OCI-LY3 (cell line): ENCODE measurements around the gene FAAP20.

Experiments
- EZH2phosphoT487 ChIP-seq: fragments of 200-600 bp; shearing (Covaris generic); IDR thresholded peaks from 2 replicates; pipeline ENCODE4 v1.6.1; 2018; ENCODE audit warnings: antibody characterized with exemption, mixed run types, low read depth
- TF ChIP-seq, protein P1 (sequence below): fragments of 200-600, 300-600 bp; sonication (generic); IDR thresholded peaks from 2 replicates; pipeline ENCODE4 v1.5.1; 2014; ENCODE audit warnings: antibody characterized with exemption, low read length, low read depth

DNA sequence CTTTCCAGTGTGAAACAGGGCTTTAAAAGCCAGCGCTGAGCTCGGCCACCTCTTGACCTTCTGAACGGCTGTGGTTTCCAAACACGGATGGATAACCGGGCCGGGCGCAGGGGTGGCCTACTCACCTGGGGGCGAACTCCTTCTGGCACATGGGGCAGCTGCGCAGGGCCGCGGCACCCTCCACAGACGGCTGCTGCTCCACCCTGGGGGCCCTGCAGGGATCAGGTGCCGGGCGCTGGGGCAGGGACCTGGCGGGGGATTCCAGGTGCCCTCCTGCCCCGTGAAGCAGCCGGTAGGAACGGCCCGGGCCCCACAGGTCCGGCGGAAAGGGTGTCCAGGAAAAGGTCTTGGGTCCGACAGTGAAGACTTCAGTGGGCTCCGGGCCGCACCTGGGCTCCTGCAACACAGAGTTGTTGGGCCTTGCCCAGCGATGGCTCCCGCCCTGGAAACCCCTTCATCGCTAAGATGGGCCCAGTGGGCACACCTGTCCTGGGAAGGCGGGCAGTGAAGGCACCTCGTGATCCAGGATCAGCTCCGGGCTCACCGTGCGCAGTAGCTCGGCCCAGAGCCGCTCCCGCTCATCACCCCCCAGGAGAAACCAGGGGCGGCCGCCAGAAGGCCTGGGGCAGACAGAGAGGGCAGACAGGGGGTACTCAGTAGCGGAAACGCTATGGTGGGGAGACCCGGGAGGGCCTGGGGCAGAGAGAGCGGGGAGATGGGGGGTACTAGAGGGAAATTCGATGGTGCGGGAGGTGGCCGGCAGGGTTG lies 874 bp downstream of the FAAP20 start:
- TF ChIP-seq, protein P1, sequence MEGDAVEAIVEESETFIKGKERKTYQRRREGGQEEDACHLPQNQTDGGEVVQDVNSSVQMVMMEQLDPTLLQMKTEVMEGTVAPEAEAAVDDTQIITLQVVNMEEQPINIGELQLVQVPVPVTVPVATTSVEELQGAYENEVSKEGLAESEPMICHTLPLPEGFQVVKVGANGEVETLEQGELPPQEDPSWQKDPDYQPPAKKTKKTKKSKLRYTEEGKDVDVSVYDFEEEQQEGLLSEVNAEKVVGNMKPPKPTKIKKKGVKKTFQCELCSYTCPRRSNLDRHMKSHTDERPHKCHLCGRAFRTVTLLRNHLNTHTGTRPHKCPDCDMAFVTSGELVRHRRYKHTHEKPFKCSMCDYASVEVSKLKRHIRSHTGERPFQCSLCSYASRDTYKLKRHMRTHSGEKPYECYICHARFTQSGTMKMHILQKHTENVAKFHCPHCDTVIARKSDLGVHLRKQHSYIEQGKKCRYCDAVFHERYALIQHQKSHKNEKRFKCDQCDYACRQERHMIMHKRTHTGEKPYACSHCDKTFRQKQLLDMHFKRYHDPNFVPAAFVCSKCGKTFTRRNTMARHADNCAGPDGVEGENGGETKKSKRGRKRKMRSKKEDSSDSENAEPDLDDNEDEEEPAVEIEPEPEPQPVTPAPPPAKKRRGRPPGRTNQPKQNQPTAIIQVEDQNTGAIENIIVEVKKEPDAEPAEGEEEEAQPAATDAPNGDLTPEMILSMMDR: no peak
- no peak for TF ChIP-seq EZH2phosphoT487
